GM12872 (cell line): Measurements from ENCODE around the gene FBXW8.

Experiments used
- CTCF ChIP-seq: IDR thresholded peaks from 3 replicates; pipeline ENCODE4 v1.5.1; 2011; ENCODE audit warnings: low read depth, mild to moderate bottlenecking, low read length, moderate library complexity; ENCODE audit not compliant: insufficient read depth

The FBXW8 gene

GRCh38 chr12:117072736-117073490, 162.2 kb downstream of the FBXW8 start:
- no peak for TF ChIP-seq CTCF

- no peak for TF ChIP-seq CTCF
Measured at GRCh38 chr12:117073611-117074010, 162.9 kb downstream of the FBXW8 start.

- no peak for TF ChIP-seq CTCF
Measured at GRCh38 chr12:117076410-117077372, 165.9 kb downstream of the FBXW8 start.

- TF ChIP-seq CTCF, result no peak
Measured at GRCh38 chr12:117079487-117079886, 168.7 kb downstream of the FBXW8 start.

GRCh38 chr12:117080661-117081144, 170.0 kb downstream of the FBXW8 start:
- no peak for TF ChIP-seq CTCF
